Activated T-cell treated with anti-CD3 and anti-CD28 coated beads for 1 hour (primary cell): ENCODE results near the gene KDM3A.
"Not testable (repeated sequence)": the region's sequence is repeated elsewhere in the genome, so short reads cannot be mapped to it uniquely, and the experiment has no call there.

Experiments used
- DNase-seq: peaks from one replicate; pipeline ENCODE4 v3.0.0-alpha.2; 2020; ENCODE audit warnings: low read depth

The KDM3A gene

DNA sequence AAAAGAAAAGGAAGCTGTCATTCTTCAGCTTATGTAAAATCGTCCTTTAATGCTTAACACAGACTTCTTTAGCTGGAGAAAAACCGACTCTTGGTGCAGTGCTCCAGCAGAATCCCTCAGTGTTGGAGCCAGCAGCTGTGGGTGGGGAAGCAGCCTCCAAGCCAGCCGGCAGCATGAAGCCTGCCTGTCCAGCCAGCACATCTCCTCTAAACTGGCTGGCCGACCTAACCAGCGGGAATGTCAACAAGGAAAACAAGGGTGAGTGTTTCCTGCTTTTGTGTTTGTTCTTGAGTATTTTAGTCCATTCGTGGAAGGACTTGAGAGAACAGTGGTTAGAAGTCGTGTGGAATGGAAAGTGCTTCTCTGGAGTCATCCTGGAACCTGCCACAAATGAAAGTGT, 38.9 kb downstream of the KDM3A start:
- no peak for DNase-seq

DNA sequence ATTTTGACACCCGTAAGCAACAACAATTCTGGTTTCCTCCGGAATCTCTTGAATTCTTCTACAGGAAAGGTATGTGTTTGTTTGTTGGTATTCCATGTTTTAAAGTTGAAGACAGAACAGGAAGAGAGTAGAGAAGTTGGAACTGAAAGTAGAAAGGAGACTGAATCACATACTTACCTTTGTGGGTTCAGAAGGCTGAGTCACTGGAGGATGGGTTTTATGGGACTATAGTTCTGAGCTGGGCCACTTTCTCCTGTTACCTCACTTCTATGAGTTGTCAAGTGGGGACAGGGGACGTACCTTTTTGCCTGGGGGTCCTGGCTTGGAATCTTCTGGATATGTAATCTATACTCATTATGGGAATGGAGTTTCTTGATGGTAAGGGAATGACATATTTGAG, 40.9 kb downstream of the KDM3A start:
- DNase-seq = no peak

DNA sequence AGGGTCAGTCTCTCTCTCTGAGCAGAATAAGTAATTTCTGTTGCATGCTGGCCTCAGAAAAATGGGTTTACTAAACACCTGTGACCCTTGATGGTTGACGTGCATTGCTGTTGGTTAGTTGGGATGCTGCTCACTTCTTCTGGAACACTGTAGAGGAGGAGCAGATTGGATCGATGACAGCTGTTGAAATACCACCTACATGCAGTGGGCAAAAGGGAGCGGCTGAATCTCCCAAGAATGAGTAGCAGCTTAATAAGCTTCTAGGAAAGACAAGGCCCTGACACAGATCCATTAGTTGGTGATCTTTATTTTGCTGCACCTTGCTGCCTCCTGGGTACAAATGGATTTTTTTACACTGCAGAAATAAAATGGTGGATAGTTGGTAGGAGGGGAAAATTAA, 43.2 kb downstream of the KDM3A start:
- DNase-seq = no peak

DNA sequence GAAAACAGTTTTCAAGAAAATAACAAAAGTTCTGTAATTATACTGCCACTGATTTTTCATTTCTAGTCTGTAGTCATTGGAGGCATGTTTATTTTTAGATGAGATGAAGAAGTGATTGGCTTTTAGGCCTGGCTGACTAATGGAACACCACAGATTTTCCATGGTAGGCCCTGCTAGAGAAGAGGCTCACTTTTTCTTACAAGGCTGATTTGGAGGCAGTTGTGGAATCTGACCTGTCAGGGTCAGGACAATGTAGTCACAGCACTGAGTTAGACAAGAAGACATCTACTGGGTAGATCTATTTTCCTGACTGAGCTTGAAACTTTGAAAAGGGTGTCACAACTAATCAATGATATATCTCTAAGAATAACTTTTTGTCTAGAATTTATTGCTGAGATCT, 43.9 kb downstream of the KDM3A start:
- no peak for DNase-seq

DNA sequence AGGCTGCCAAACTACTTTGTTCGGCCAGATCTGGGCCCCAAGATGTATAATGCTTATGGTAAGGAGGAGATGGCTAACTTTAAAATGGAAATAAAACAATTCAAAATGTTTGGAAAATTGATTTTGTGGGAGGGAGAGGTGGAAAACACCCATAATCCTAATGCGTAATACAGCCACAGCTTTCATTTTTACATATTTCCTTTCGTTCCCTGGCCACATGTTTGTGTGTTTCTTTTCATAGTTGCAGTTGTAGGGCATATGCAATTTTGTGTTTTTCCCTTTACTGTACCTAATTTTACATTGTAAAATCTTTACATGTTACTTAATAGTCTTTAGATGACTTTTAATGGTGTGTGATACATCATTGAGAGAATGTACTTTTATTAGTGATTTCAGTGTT, 44.6 kb downstream of the KDM3A start:
- no peak for DNase-seq

DNA sequence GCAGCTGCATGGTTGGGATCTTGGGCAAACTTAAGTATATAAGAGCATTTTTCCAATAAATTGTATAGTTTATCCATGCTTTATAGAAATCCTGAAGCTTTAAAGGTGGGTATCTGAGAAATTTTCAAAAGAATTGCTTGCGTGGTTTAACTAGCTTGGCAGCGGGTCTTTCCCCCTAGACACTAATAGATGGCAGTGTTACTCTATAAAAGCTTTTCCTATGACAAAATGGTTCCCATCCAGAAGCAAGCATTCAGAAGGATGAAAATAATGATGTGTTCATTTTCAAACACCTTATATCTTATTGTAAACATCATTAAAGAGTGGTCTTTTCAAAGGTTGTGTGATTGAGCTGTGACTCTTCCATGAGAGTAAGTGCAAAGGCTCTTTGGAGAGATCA, 45.9 kb downstream of the KDM3A start:
- DNase-seq = no peak

DNA sequence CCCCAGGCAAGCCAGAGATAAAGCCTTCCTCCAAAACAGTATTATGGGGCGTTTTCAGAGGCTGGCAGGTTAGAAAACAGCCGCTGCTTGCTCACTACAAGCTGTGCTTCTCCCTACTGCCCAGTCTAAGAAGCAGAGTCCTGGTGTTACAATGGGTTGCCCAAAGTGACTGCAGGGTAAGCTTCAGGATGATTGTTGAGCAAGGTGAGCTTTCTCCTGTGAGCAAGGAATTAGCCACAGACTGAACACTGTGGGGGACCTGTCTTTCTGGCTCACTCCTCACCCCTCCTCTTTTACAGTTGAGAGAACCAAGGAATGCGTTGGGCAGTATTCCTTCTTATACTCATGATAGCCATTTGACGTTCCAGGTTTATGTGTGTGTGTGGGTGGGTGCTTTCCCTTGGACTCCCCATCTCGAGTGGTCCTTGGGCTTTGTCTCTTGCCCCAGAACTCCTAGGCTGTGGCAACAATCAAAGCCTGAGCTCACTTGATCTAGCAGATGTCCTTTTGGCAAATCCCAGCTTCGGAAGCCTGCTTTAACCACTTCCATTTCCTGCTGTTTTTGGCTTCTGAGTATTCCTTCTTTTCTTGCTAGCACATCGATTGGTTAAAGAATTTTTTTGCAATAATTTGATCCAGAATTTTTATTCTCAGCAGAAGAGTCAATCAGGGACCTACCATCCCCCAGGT, 47.5 kb downstream of the KDM3A start:
- no peak for DNase-seq

DNA sequence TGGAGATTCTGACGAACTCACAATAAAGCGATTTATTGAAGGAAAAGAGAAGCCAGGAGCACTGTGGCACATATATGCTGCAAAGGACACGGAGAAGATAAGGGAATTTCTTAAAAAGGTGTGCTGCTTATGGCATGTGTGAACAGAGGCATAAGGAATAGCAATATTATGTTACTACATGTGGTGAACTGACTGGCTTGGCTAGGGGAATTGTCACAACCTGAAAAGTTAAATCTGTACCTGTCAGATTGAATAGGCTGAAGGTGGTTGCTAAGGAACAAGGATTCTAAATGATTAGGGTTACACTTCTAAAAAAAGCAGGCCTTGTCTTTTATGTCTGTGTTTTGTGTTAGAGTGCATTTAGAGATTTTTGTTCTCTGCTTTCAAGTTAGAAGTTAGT, 48.4 kb downstream of the KDM3A start:
- no peak for DNase-seq

DNA sequence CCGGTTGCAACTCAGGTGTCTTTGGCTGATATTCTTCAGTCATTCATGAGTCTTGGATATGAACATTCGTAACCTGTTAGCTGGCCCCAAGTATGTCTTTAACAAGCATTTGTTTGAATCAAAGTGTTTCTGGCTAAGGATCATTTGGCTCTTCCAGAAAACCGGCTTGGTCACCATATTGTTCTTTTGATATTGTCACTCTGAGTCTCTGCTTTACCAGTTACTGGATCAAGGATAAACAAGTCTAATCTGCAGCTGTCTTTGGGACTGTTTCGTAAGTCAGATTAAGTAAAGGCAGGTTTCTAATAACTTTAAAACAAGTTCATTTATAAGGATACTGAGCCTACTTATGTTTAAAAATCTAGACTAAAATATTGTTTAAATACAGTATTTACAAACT, 49.1 kb downstream of the KDM3A start:
- no peak for DNase-seq

DNA sequence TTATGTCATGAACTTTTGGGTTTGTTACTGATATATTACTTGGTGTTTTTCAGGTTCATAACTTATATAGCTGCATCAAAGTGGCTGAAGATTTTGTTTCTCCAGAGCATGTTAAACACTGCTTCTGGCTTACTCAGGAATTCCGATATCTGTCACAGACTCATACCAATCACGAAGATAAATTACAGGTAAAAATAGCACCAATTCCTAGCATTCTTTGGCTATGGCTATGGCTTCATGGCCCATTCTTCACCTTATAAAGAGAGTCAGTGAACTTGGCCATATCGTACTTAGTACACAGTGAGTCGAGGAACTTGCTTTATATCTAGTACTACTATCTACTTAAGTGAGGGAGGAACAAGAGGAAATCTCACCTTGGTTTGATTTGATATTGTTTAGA, 49.9 kb downstream of the KDM3A start:
- no peak for DNase-seq

DNA sequence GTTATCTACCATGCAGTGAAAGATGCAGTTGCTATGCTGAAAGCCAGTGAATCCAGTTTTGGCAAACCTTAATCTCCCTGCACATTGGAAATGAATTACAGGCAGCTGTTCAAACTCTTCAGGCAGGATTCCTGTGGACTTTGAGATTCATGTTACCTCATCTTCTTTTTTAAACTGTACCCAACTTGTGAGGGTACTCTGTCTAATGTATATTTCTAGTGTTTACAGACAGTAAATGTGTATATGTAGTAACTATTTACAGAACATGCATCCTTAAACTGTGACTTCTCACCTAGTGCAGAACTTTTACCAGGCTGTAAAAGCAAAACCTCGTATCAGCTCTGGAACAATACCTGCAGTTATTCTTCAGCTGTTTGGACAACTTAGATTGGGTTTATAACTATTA, 50.9 kb downstream of the KDM3A start:
- DNase-seq = no peak

DNA sequence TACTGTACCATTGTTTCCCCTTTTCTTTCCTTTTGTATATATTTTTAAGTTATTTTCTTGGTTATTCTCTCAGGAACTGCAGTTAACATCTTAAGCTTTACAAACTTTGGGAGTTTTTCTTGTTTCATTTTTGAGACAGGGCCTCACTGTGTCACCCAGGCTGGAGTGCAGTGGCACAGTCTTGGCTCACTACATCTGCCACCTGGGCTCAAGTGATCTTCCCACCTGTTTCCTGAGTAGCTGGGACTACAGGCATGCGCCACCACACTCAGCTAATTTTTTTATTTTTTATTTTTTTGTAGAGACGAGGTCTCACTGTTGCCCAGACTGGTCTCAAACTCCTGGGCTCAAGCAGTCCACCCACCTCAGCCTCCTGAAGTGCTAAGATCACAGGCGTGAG, 55.2 kb downstream of the KDM3A start:
- not testable (repeated sequence) for DNase-seq

DNA sequence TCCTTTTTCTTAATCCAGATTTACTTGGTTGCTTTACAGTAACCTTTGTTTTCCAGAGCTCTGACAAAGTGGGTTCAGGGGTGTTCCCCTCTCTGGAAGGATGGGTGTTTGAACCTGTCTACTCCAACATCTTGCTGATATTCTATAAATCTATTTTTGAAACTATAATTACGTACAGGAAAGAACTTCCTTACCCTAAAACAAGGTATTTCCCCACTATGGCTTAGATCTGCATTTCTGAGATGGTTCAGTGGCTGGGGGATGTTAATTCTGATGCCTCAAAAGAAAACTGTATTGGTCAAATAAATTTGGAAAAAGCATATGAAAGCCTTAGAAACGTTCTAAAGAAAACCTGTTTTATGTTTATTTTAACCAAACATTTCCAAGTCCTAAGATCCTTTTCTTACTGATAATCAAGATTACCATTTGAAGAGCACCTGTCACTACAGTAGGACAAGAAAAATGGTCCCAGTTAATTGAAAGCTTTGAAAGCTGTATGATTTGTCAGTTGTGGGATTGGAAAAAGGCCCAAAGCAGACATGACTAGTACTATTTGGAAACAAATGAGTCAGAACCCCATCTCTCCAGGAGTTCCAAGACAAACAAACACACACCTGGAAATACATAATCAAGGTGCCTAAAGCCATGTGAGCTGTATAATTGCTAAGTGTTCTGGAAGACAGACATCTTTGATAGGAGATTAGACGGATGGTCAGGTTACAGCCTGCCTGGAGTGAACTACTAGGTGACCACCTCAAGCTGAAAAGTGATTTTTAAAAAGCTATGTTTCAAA, 57.5 kb downstream of the KDM3A start:
- DNase-seq = no peak

DNA sequence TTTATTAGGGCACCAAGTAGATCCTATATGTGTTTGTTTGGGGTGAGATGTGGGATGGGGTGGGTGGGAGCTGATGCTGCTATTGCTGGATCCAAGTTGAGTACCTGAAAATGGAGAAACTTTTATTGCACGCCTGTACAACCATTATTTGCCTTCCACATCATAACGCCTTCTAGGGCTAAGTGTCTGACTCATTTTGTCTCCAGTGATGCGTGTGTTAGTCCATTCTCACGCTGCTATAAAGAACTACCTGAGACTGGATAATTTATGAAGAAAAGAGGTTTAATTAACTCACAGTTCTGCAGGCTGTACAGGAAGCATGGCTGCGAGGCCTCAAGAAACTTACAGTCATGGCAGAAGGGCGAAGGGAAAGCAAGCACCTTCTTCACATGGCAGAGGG, 58.2 kb downstream of the KDM3A start:
- no peak for DNase-seq

DNA sequence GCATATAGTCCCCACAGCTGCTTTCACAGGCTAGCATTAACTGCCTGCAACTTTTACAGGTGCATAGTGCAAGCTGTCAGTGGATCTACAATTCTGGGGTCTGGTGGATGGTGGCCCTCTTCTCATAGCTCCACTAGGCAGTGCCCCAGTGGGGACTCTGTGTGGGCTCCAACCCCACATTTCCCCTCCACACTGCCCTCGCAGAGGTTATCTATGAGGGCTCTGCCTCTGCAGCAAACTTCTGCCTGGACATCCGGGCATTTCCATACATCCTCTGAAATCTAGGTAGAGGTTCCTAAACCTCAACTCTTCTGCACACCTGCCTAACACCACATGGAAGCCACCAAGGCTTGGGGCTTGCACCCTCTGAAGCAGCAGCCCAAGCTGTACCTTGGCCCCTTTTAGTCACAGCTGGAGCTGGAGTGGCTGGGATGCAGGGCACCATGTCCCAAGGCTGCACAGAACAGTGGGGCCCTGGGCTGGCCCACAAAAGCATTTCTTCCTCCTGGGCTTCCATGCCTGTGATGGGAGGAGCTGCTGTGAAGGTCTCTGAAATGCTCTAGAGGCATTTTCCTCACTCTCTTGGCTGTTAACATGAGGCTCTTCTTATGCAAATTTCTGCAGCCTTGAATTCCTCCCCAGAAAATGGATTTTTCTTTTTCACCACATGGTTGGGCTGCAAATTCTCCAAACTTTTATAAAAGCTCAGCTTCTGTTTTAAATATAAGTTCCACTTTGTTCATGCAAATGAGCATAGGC, 59.3 kb downstream of the KDM3A start:
- DNase-seq = no peak

DNA sequence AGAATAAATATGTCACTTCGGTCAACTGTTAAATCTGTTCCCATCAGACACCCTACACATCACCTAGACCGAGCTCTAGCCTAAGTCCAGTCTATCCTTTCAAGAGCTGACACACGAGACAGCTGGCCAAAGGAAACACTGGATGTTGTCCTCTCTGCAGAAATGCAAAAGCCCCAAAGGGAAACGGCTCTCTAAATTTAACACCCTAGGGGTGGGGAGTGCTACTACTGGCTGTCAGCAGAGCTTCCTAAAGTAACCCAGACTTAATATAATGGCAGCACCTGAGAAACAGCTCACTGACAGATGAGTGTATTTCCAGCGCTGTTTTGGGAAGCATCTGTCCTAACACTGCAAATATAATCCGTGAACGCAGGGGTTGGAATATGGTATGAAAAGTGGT, 66.4 kb downstream of the KDM3A start:
- DNase-seq = no peak

DNA sequence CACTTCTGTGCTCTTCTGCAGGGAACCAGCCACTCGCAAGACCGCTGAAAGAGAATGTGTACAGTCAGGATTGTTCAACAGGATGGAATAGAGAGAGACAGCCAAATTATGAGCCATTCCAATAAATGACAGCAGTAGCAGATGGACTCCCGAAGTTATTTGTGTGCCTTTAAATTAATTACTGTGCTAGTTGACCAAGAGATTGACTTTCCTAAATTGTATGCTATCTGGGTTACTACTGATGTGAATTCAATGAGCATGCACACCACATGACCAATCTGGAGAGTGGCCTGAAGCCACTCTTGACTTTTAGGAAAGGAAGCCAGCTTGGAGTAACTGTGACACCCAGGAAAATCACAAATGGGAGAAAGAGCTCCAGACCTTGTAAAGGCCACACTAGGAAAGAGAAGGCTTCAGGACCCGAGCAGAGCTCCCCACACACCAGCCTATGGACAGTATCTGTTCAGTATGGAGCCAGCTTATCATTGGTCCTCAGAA, 69.3 kb downstream of the KDM3A start:
- no peak for DNase-seq

DNA sequence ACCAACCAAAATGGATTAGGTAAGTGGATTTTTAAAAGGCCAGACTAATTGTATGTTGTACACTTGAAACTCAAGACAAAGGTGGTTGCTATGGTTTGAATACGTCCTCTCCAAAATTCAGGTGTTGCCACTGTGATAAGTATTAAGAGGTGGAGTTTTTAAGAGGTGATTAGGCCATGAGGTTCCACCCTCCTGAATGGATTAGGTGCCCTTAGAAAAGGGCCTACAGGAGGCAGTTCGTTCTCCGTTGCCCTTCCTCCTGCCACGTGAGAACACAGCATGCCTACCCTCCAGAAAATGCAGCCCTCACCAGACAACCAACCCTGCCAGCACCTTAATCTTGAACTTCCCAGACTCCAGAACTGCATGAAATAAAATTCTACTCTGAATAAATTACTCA, 70.9 kb downstream of the KDM3A start:
- no peak for DNase-seq

DNA sequence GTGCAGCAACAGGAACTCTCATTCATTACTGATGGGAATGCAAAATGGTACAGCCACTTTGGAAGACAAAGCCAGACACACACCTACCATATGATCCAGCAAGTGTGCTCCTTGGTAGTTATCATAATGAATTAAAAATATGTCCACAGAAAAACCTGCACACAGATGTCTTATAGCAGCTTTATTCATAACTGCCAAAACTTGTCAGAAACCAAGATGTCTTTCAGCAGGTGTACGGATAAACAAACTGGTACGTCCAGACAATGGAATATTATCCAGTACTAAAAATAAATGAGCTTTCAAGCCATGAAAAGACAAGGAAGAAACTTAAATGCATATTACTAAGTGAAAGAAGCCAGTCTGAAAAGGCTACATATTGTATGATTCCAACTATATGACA, 71.7 kb downstream of the KDM3A start:
- no peak for DNase-seq

DNA sequence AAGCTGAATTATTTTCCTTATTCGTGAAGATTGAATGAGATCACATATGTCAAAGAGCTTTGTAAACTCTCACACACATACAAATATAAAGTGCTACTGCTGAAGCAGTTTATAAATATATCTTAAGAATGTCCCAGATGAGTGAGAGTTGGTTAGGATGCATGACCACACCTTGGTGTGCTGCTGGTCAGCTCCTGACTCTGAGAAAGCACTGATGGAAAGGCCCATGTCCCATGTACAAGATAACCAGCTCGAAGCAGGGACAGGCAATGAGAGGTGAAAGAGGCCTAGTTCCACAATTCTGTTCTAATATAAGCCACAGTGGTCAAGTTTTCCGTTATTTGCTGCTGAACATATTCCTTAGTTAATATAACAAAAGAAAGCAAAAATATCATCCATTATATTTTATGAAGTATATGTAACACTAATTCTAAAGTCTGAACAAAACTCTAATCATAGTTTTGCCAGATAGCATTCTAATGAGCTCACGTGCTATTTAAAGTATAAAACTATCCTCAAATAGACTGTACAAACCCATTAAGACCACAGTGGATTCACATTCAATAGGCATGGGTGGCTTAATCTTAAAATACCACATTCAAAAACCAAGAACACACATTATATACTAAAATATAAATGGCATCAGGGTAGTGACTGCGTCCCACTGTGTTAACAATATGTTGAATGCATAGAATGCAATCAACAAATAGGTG, 72.9 kb downstream of the KDM3A start:
- no peak for DNase-seq

DNA sequence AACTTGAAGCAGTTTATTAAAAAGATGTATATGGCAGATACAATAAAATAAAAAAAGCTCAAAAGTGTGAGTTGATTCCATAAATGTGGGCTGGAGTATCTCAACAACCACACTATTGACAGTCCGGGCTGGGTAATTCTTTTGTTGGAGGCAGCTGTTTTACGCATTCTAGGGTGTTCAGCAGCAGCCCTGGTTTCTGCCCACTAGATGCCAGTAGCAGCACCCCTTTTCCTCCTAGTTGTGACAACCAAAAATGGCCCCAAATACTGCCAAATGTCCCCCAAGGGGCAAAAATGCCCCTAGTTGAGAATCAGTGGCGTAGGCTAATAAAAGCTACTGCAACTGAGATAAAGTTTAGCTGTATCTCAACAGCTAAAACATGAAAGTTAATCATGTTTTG, 77.3 kb downstream of the KDM3A start:
- peak; percentile 13 for DNase-seq

DNA sequence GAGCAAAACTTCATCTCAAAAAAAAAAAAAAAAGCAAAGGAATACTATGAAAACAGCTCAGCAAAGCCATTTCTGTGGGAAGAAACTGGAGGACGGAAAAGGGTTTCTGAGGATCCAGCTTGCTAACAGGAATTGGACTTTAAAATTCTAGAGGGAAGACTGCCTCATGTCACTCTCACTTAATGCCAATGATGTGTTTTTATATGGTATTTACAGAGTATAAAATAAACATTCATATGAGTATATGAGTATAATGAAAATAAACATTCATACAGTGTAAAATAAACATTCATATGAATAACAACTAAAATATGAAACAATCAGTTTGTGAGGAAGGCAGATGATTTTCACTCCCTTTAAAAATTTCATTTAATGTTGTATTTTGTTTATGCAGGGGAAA, 78.2 kb downstream of the KDM3A start:
- no peak for DNase-seq
